Right atrium auricular region (tissue), 2 donors: ENCODE results near the gene PKLR. TPM values are rescaled to one million over a fixed set of nuclear protein-coding genes. Genes with fewer than 3 reads are reported as not detected.

Experiments used
- DNase-seq: peaks from one replicate; pipeline ENCODE4 v3.0.0-alpha.2; 2019; ENCODE audit warnings: low spot score
- H3K27ac ChIP-seq, 2 donors: fragments of 200-600 bp; sonication (generic); 1 replicate in 1 of 2; 2 replicates in 1 of 2; pipeline ENCODE4 v1.5.1; 2016 to 2019
- H3K27me3 ChIP-seq, 2 donors: fragments of 200-600 bp; sonication (generic); one replicate each; pipeline versions ENCODE4 v1.5.1 to v1.6.0; 2017 to 2019
- H3K36me3 ChIP-seq: fragments of 200-600 bp; sonication (generic); one replicate; pipeline ENCODE4 v1.5.1; 2016
- H3K4me1 ChIP-seq, 2 donors: fragments of 200-600 bp; sonication (generic); one replicate each; pipeline versions ENCODE4 v1.5.1 to v1.6.0; 2017 to 2019
- H3K4me3 ChIP-seq, 2 donors: fragments of 200-600 bp; sonication (generic); 1 replicate in 1 of 2; 2 replicates in 1 of 2; pipeline ENCODE4 v1.5.1; 2017 to 2019; ENCODE audit warnings: mild to moderate bottlenecking in 1 of 2, moderate library complexity in 1 of 2
- H3K9me3 ChIP-seq, 2 donors: fragments of 200-600 bp; sonication (generic); one replicate each; pipeline ENCODE4 v1.5.1; 2019
- CTCF ChIP-seq, 2 donors: fragments of 200-600 bp; sonication (generic); IDR thresholded peaks; one replicate each; pipeline ENCODE4 v1.5.1; 2019; ENCODE audit warnings: antibody characterized with exemption in 2 of 2
- total RNA-seq, 2 donors: library from RNA; depleted of rRNA; stranded (reverse); fragments of >200 nt; gene quantifications; one replicate each; pipeline ENCODE4 v1.1.0, GENCODE V29; 2016

The PKLR gene
- total RNA-seq, 2 donors from 2014 or later, result not detected

- peak; percentile 90 for DNase-seq
- H3K27ac ChIP-seq, result peak within 1 kb of the TSS; percentile 97
- H3K27me3 ChIP-seq, result no peaks in the 10 kb centered on the region
- no peak for TF ChIP-seq CTCF (IDR thresholded peaks at IDR 0.05)
- no peaks in the 10 kb centered on the region for H3K9me3 ChIP-seq
- H3K4me3 ChIP-seq, result peak within 1 kb of the TSS; percentile 91 to 94
- peaks cover 0 to 43% of the 10 kb centered on the region in 2 donors for H3K4me1 ChIP-seq
- peaks cover 24% of the 10 kb centered on the region for H3K36me3 ChIP-seq
These were observed 45.8 kb downstream of the PKLR start, which contains the start of gene ENTREP3 for GRCh38 chr1:155255243-155256007. Gene ENTREP3, minus strand, starts transcription at chr1:155255483. Its CDS starts 606 bp downstream, at chr1:155254877.

- Histone ChIP-seq H3K4me3 (peak overlapping the region; percentile 91 to 94), H3K4me1 (peaks cover 0 to 44% of the 10 kb centered on the region in 2 donors), H3K36me3 (peaks cover 17% of the 10 kb centered on the region), H3K27me3 (no peaks in the 10 kb centered on the region), H3K27ac (peak overlapping the region; percentile 97), H3K9me3 (no peaks in the 10 kb centered on the region)
- no peak for DNase-seq
- TF ChIP-seq CTCF (IDR thresholded peaks at IDR 0.05), result no peak
These were observed 46.5 kb downstream of the PKLR start for GRCh38 chr1:155254714-155255242.

GRCh38 chr1:155254228-155254713 is 47.0 kb downstream of the PKLR start:
- DNase-seq, result no peak
- no peaks in the 10 kb centered on the region for H3K9me3 ChIP-seq
- no peak for TF ChIP-seq CTCF (IDR thresholded peaks at IDR 0.05)
- H3K4me1 ChIP-seq, result peaks cover 0 to 44% of the 10 kb centered on the region in 2 donors
- H3K27me3 ChIP-seq, result no peaks in the 10 kb centered on the region
- H3K4me3 ChIP-seq, result peak overlapping the region; percentile 91 to 94
- H3K36me3 ChIP-seq, result peaks cover 17% of the 10 kb centered on the region
- peak overlapping the region; percentile 97 for H3K27ac ChIP-seq

- Histone ChIP-seq H3K4me3 (peak overlapping the region in 1 of 2 donors; percentile 91), H3K36me3 (peaks cover 17% of the 10 kb centered on the region), H3K27ac (peak overlapping the region in 1 of 2 donors; percentile 97), H3K27me3 (no peaks in the 10 kb centered on the region), H3K9me3 (no peaks in the 10 kb centered on the region), H3K4me1 (peaks cover 0 to 44% of the 10 kb centered on the region in 2 donors)
- DNase-seq, result no peak
- TF ChIP-seq CTCF (IDR thresholded peaks at IDR 0.05), result no peak
These were observed 47.4 kb downstream of the PKLR start for GRCh38 chr1:155253797-155254196.

- Histone ChIP-seq H3K9me3 (no peaks in the 10 kb centered on the region), H3K4me3 (no peak overlapping the region)
These were observed 48.0 kb downstream of the PKLR start for GRCh38 chr1:155253208-155253607.

More at GRCh38 chr1:155253208-155253607, 48.0 kb downstream of the PKLR start:
- Histone ChIP-seq H3K27ac (no peak overlapping the region), H3K27me3 (no peaks in the 10 kb centered on the region), H3K4me1 (peaks cover 0 to 44% of the 10 kb centered on the region in 2 donors), H3K36me3 (peaks cover 14% of the 10 kb centered on the region)
- no peak for TF ChIP-seq CTCF (IDR thresholded peaks at IDR 0.05)
- no peak for DNase-seq
